Left lung (tissue), 10 donors: ENCODE data around the gene TIAM1. TPM values are rescaled to one million over a fixed set of nuclear protein-coding genes. Genes with fewer than 3 reads are reported as not detected.

ENCODE experiments used
- ATAC-seq: fragments of 200-7000 bp; cut with Tn5 transposase; one replicate; pipeline ENCODE4 v1.9.1; 2020; ENCODE audit warnings: moderate library complexity
- DNase-seq, 4 donors: peaks; one replicate each; pipeline ENCODE4 v3.0.0-alpha.2; 2013 to 2020
- H3K27ac ChIP-seq, 2 donors: fragments of 200-600 bp; sonication (generic) in 1 of 2; one replicate each; pipeline versions ENCODE4 v1.5.0 to v1.8.0; 2020 to 2021
- H3K27me3 ChIP-seq, 2 donors: fragments of 200-600 bp; sonication (generic) in 1 of 2; one replicate each; pipeline versions ENCODE4 v1.5.0 to v1.8.0; 2020 to 2021
- H3K36me3 ChIP-seq, 2 donors: fragments of 200-600 bp; sonication (generic) in 1 of 2; one replicate each; pipeline versions ENCODE4 v1.5.0 to v1.8.0; 2020 to 2021
- H3K4me1 ChIP-seq, 2 donors: fragments of 200-600 bp; one replicate each; pipeline ENCODE4 v1.8.0; 2021
- H3K4me3 ChIP-seq, 2 donors: fragments of 200-600 bp; sonication (generic) in 1 of 2; one replicate each; pipeline versions ENCODE4 v1.5.0 to v1.8.0; 2020 to 2021; ENCODE audit warnings: mild to moderate bottlenecking in 1 of 2
- H3K9me3 ChIP-seq, 2 donors: fragments of 200-600 bp; sonication (generic) in 1 of 2; one replicate each; pipeline versions ENCODE4 v1.5.0 to v1.8.0; 2020 to 2021
- CTCF ChIP-seq, 2 donors: fragments of 200-600 bp; sonication (generic) in 1 of 2; IDR thresholded peaks; one replicate each; pipeline versions ENCODE4 v1.5.0 to v1.8.0; 2021; ENCODE audit warnings: antibody characterized with exemption in 2 of 2
- intact Hi-C, 2 donors: fragments of 100-400 bp; cut with DNase I; formaldehyde crosslinking; loops; one replicate each; pipeline versions ENCODE4 v1.11.2 to v1.14.2; 2022
- polyA plus RNA-seq, 6 donors: library from polyadenylated mRNA; unstranded; fragments of 120-200 nt; gene quantifications; one replicate each; pipeline ENCODE4 v1.2.1, GENCODE V29; 2013; ENCODE audit not compliant: insufficient read length in 6 of 6
- total RNA-seq, 2 donors: library from RNA; stranded (reverse); fragmentation: NEBNext Ultra II Directional; extraction: Animal tissue kit (Norgen Biotek cat#: 25700); gene quantifications; one replicate each; pipeline ENCODE4 v1.2.1, GENCODE V29; 2021
- donor health status: DM: no; HTN: yes; CAD: no.
- donor health status: DM: no; HTN: no; CAD: no.

TIAM1 gene
- total and polyA plus RNA-seq, 8 donors: 9.7 to 65.5 (median 49.5) TPM

- Histone ChIP-seq H3K4me3 (no peak overlapping the region), H3K4me1 (no peaks in the 10 kb centered on the region), H3K9me3 (no peaks in the 10 kb centered on the region), H3K36me3 (no peaks in the 10 kb centered on the region), H3K27ac (no peak overlapping the region), H3K27me3 (no peaks in the 10 kb centered on the region)
- DNase-seq: no peak
- no peak for ATAC-seq
- no peak for TF ChIP-seq CTCF (IDR thresholded peaks at IDR 0.05)
- intact Hi-C loops: no loop called here
Measured at GRCh38 chr21:31186916-31187315, 157.1 kb downstream of the TIAM1 start.

DNA sequence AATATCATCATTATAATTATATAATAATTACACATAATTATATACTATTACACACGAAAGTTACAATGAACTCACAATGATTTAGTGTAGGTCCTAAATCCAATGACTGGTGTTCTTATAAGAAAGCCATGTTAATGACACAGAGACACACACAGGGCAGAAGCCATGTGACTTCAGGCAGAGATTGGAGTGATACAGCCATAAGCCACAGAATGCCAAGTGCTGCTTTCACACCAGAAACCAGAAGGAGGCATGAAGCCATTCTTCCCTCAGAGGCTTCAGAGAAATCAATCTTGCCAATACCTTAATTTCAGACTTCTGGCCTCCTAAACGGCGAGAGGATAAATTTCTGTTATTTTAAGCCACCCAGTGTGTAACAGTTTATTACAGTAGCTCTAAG, 158.4 kb downstream of the TIAM1 start:
- no peak for DNase-seq

DNA sequence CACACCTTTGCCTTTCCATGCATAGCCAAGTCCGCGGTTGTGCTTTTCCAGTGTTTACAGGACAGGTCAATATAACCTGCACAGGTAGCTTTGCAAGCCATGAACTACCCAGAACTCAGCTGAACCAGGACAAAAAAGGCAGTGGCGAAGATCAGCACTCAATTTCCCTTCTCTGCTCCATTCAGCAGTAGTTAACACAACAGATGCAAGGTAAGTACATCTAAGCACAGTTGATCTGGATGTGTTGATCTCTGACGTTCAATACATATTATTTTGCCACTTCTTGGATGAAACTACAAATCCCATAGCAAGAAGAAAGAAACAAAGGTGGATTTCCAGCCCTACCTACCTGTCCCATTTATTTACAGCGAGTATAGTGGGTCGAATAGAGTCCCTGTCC, 159.2 kb downstream of the TIAM1 start:
- Histone ChIP-seq H3K36me3 (no peaks in the 10 kb centered on the region), H3K4me1 (no peaks in the 10 kb centered on the region), H3K27ac (no peak overlapping the region), H3K27me3 (no peaks in the 10 kb centered on the region), H3K9me3 (no peaks in the 10 kb centered on the region), H3K4me3 (no peak overlapping the region)
- intact Hi-C loops: loop anchor here in 1 of 2 donors (5.0 kb wide), 1 partner anchor 78 kb away; no protein-coding TSS in a partner anchor
- ATAC-seq (no peak), DNase-seq (no peak)
- TF ChIP-seq CTCF (IDR thresholded peaks at IDR 0.05): no peak

More for the DNA sequence above, 158.4 kb downstream of the TIAM1 start:
- TF ChIP-seq CTCF (IDR thresholded peaks at IDR 0.05): no peak
- Histone ChIP-seq H3K4me3 (no peak overlapping the region), H3K27ac (no peak overlapping the region), H3K4me1 (no peaks in the 10 kb centered on the region), H3K9me3 (no peaks in the 10 kb centered on the region), H3K27me3 (no peaks in the 10 kb centered on the region), H3K36me3 (no peaks in the 10 kb centered on the region)
- intact Hi-C loops: no loop called here
- no peak for ATAC-seq

- intact Hi-C loops: loop anchor here in 1 of 2 donors (5.0 kb wide), 1 partner anchor 77 kb away; no protein-coding TSS in a partner anchor
- Histone ChIP-seq H3K9me3 (no peaks in the 10 kb centered on the region), H3K27ac (no peak overlapping the region), H3K4me3 (no peak overlapping the region), H3K27me3 (no peaks in the 10 kb centered on the region), H3K4me1 (no peaks in the 10 kb centered on the region), H3K36me3 (no peaks in the 10 kb centered on the region)
- DNase-seq (no peak), ATAC-seq (no peak)
- TF ChIP-seq CTCF (IDR thresholded peaks at IDR 0.05): no peak
Measured at GRCh38 chr21:31184459-31184858, 159.6 kb downstream of the TIAM1 start.

DNA sequence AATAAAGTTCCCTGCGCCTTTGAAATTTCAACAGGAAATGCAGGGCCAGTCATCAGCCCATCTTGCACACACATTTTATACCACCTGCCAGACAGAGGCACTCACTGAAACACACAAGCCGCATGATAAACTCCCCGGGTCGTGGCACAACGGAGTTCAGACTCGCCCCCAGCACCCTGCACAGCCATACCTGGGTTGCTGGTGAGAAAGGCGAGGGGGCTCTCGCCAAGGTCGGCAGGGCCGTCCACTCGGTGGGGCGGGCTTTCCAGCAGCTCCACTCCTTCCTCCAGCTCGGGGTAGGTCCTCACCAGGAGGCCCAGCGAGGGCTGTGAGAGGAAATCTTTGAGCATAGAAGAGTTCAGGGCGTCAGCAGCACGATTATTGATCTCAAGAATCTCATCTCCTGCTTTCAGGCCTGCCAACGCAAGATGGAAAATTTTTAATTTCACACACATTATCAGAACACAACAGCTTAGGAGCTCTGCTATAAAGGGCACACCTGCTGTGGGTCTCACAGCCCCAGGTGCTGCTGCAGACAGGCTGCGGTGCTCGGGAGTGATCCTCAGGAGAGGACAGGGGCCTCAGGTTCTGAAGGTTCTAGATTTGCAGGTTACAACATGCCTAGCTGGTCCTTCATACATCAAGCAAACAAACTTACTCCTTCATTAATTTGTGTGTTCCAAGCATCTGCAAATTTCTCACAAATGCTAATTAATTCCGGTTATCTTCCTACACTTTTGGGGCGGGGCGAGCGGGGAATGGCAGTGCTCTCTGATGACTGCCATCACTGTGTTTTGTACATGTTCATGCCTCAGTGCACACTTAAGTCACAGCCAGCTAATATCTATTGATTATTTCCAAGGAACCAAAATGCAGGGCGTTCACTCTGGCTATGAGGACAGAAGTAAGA, 161.6 kb downstream of the TIAM1 start:
- DNase-seq (no peak), ATAC-seq (no peak)
- no peaks in the 10 kb centered on the region for H3K27me3 ChIP-seq
- peaks cover 0 to 4% of the 10 kb centered on the region in 2 donors for H3K4me1 ChIP-seq
- intact Hi-C loops: loop anchor here in 1 of 2 donors (5.0 kb wide), 1 partner anchor 75 kb away; no protein-coding TSS in a partner anchor
- no peak for TF ChIP-seq CTCF (IDR thresholded peaks at IDR 0.05)
- H3K36me3 ChIP-seq: no peaks in the 10 kb centered on the region
- H3K4me3 ChIP-seq: no peak overlapping the region
- no peaks in the 10 kb centered on the region for H3K9me3 ChIP-seq
- H3K27ac ChIP-seq: no peak overlapping the region
